Measurements from ENCODE around the gene CASP8.

The CASP8 gene

DNA sequence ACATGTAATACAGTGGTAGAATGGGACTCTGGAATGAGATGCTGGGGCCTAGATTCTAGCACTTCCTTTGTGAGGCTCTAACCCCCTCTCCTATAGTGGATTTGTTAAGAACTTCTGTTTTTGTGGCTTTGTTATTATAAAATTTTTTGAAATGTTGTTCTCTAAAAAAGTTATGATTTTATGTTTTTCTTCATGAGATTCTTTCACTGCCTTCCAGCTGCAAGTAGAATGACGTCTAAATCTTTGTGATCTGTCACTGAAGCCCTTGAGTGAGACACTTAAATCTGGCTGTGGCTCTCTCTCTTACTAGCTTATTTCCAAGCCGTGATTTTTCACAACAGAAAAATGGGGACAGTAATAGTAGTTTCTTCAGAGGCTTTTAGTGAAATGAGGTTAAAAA lies 1.6 kb downstream of the CASP8 start:
- TF ChIP-seq, protein P1, sequence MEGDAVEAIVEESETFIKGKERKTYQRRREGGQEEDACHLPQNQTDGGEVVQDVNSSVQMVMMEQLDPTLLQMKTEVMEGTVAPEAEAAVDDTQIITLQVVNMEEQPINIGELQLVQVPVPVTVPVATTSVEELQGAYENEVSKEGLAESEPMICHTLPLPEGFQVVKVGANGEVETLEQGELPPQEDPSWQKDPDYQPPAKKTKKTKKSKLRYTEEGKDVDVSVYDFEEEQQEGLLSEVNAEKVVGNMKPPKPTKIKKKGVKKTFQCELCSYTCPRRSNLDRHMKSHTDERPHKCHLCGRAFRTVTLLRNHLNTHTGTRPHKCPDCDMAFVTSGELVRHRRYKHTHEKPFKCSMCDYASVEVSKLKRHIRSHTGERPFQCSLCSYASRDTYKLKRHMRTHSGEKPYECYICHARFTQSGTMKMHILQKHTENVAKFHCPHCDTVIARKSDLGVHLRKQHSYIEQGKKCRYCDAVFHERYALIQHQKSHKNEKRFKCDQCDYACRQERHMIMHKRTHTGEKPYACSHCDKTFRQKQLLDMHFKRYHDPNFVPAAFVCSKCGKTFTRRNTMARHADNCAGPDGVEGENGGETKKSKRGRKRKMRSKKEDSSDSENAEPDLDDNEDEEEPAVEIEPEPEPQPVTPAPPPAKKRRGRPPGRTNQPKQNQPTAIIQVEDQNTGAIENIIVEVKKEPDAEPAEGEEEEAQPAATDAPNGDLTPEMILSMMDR (IDR thresholded peaks at IDR 0.05; ENCODE audit: control insufficient read depth, insufficient read depth, low read depth, low read length, missing control alignments): no peak
- DNase-seq (ENCODE audit: low read depth): no peak
- H3K4me3 ChIP-seq (ENCODE audit: control insufficient read depth, low read depth, low read length): no peak overlapping the region

DNA sequence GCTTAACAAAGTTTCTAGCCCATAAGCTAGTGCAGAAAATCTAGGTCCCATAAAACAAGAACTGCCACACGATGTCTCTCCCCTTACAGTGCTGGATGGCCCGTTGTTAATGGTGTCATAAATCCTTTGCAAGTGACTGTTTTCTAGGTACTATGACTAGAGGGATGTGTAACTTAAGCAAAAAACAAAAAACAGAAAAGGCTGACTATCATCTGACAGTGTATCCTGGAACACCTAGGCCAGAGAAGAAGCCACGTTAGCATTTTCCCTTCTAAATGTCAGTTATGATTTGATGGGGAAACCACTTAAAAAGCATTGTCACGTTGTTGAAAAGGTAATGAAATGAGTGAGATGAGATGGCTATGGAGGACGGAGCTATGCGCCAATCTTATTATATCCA lies 2.4 kb downstream of the CASP8 start:
- H3K4me3 ChIP-seq (ENCODE audit: control insufficient read depth, low read depth, low read length): no peak overlapping the region
- no peak for DNase-seq (ENCODE audit: low read depth)
- TF ChIP-seq, protein P1 (IDR thresholded peaks at IDR 0.05; ENCODE audit: control insufficient read depth, insufficient read depth, low read depth, low read length, missing control alignments): no peak

GRCh38 chr2:201263779-201264178 lies 3.4 kb downstream of the CASP8 start:
- DNase-seq (ENCODE audit: low read depth): no peak
- TF ChIP-seq, protein P1 (IDR thresholded peaks at IDR 0.05; ENCODE audit: control insufficient read depth, insufficient read depth, low read depth, low read length, missing control alignments): no peak
- H3K4me3 ChIP-seq (ENCODE audit: control insufficient read depth, low read depth, low read length): no peak overlapping the region

GRCh38 chr2:201264472-201265173 lies 4.3 kb downstream of the CASP8 start:
- TF ChIP-seq, protein P1 (IDR thresholded peaks at IDR 0.05; ENCODE audit: control insufficient read depth, insufficient read depth, low read depth, low read length, missing control alignments): no peak
- H3K4me3 ChIP-seq (ENCODE audit: control insufficient read depth, low read depth, low read length): no peak overlapping the region
- DNase-seq (ENCODE audit: low read depth): no peak

- no peak overlapping the region for H3K4me3 ChIP-seq (ENCODE audit: control insufficient read depth, low read depth, low read length)
- TF ChIP-seq, protein P1 (IDR thresholded peaks at IDR 0.05; ENCODE audit: control insufficient read depth, insufficient read depth, low read depth, low read length, missing control alignments): no peak
Measured at GRCh38 chr2:201266629-201267028, 6.3 kb downstream of the CASP8 start.

DNA sequence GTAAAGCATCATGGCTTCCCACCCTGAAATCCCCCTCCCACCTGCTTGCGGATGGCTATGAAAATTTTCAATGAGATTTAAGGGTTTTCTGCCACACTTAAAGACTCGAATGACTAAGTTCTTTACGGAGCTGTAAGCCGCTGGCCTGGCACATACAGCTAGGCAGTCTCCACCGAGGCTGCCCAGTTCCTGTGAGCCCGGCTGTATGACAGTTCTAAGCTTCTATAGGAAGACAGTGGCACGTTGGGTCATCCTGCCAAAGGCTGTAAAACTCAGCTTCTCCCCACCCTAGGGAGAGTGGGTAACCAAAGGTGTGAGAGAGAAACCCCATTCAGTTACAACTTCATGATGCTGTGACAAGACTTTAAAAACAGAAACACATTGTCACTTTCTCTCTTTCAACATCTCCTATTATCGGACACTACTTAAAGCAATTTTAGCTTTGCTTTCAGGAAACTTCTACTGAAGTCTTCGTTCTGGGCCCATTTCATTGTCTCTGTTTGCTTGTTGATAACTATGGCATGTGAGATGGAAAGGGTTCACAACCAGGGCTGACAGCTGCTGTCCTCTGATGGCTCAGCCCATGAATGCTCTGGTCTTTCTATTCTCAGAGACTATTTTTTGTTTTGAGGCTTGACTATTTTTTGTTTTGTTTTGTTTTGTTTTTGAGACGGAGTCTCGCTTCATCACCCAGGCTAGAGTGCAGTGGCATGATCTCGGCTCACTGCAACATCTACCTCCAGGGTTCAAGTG lies 7.1 kb downstream of the CASP8 start:
- no peak overlapping the region for H3K4me3 ChIP-seq (ENCODE audit: control insufficient read depth, low read depth, low read length)
- TF ChIP-seq, protein P1 (IDR thresholded peaks at IDR 0.05; ENCODE audit: control insufficient read depth, insufficient read depth, low read depth, low read length, missing control alignments): no peak
- no peak for DNase-seq (ENCODE audit: low read depth)

More at GRCh38 chr2:201266629-201267028, 6.3 kb downstream of the CASP8 start:
- no peak for DNase-seq (ENCODE audit: low read depth)

All from AG09309 (cell line).